Adrenal gland (tissue), 12 donors: ENCODE results near the gene DNAJC15. TPM values are rescaled to one million over a fixed set of nuclear protein-coding genes. Genes with fewer than 3 reads are reported as not detected.

Experiments
- DNase-seq, 7 donors: peaks; one replicate each; pipeline ENCODE4 v3.0.0-alpha.2; 2019 to 2020
- H3K27ac ChIP-seq, 5 donors: fragments of 200-600 bp; sonication (generic) in 4 of 5; 1 replicate in 3 of 5; 2 replicates in 2 of 5; pipeline versions ENCODE4 v1.5.1 to v1.8.0; 2016 to 2020; ENCODE audit warnings: mild to moderate bottlenecking in 1 of 5
- H3K27me3 ChIP-seq: fragments of 200-600 bp; 2 replicates; pipeline ENCODE4 v1.8.0; 2021
- H3K36me3 ChIP-seq, 2 donors: fragments of 200-600 bp; replicated peaks in 1 of 2; 1 replicate in 1 of 2; 2 replicates in 1 of 2; pipeline versions ENCODE4 v1.5.1 to v1.8.0; 2018 to 2022
- H3K4me1 ChIP-seq, 2 donors: fragments of 200-600 bp; replicated peaks in 1 of 2; 1 replicate in 1 of 2; 2 replicates in 1 of 2; pipeline versions ENCODE4 v1.5.1 to v1.8.0; 2018 to 2021
- H3K4me3 ChIP-seq, 4 donors: fragments of 200-600 bp; sonication (generic) in 3 of 4; one replicate each; pipeline ENCODE4 v1.5.1; 2016 to 2018
- H3K9me3 ChIP-seq, 3 donors: fragments of 200-600 bp; sonication (generic) in 1 of 3; replicated peaks in 1 of 3; 1 replicate in 2 of 3; 2 replicates in 1 of 3; pipeline versions ENCODE4 v1.5.1 to v1.8.0; 2016 to 2021
- CTCF ChIP-seq, 6 experiments: fragments of 450-650 bp in 4 of 6; fragments of 200-600 bp in 2 of 6; sonication (generic) in 1 of 6; IDR thresholded peaks; 1 replicate in 5 of 6; 2 replicates in 1 of 6; pipeline versions ENCODE4 v1.5.1 to v1.8.0; 2016 to 2021; ENCODE audit warnings: antibody characterized with exemption in 6 of 6, mild to moderate bottlenecking in 2 of 6, moderate library complexity in 1 of 6
- POLR2A ChIP-seq, 2 donors: fragments of 450-650 bp; IDR thresholded peaks; one replicate each; pipeline ENCODE4 v1.6.1; 2017; ENCODE audit warnings: antibody characterized with exemption in 2 of 2, mild to moderate bottlenecking in 2 of 2, moderate library complexity in 1 of 2
- WGBS, 4 donors: extraction: QIAGEN DNeasy Blood & Tissue Kit in 2 of 4; methylation state at CpG; one replicate each; pipeline versions ENCODE4 v1.1.5 to v1.1.7; 2013 to 2017; 5-methylcytosine and 5-hydroxymethylcytosine counted together
- intact Hi-C, 2 donors: fragments of 100-400 bp; cut with DNase I; formaldehyde crosslinking; loops; one replicate each; pipeline versions ENCODE4 v1.14.1 to v1.15.0; 2022 to 2023
- polyA plus RNA-seq, 3 donors: library from polyadenylated mRNA; stranded (reverse); fragments of 200-250 nt in 2 of 3; fragments of 350-450 nt in 1 of 3; fragmentation: Illumina TruSeq in 1 of 3; extraction: RNeasy Lipid Tissue Mini Kit (QIAGEN cat#74804) in 1 of 3; gene quantifications; one replicate each; pipeline ENCODE4 v1.2.3, GENCODE V29; 2013 to 2014
- total RNA-seq, 9 donors: library from RNA; depleted of rRNA in 4 of 9; stranded (reverse); fragments of >200 nt in 4 of 9; fragments of 120-200 nt in 1 of 9; fragmentation: NEBNext Ultra II Directional in 1 of 9; extraction: Animal tissue kit (Norgen Biotek cat#: 25700) in 1 of 9; gene quantifications; one replicate each; pipeline versions ENCODE4 v1.1.0 to v1.2.4, GENCODE V29; 2013 to 2023
- donor health status: healthy with polysubstance abuse.
- donor health status: Bipolar disorder and iron deficiency.
- donor health status: DM: yes; HTN: yes; CAD: no.
- donor health status: DM: no; HTN: no; CAD: no.
- donor health status: DM: no; HTN: no; CAD: no.
- donor health status: DM: yes; HTN: yes; CAD: no.

Gene DNAJC15
- total and polyA plus RNA-seq, 12 donors: 10.0 to 33.5 (median 17.5) TPM

- no peaks in the 10 kb centered on the region for H3K36me3 ChIP-seq
- intact Hi-C loops: no loop called here
- H3K9me3 ChIP-seq: no peaks in the 10 kb centered on the region
- no peak overlapping the region for H3K4me3 ChIP-seq
- no peaks in the 10 kb centered on the region for H3K27me3 ChIP-seq
- no peaks in the 10 kb centered on the region for H3K4me1 ChIP-seq
- no peak for DNase-seq
- no peak overlapping the region for H3K27ac ChIP-seq
- TF ChIP-seq CTCF (IDR thresholded peaks at IDR 0.05): no peak
- no peak for TF ChIP-seq POLR2A (IDR thresholded peaks at IDR 0.05)
- 86 to 97% (median 90%) methylated on average over 2 of the region's 2 CpGs for WGBS, 4 donors
Measured at GRCh38 chr13:42997381-42997780, 26.0 kb upstream of the DNAJC15 start.

- Histone ChIP-seq H3K27ac (no peak overlapping the region), H3K27me3 (no peaks in the 10 kb centered on the region), H3K36me3 (no peaks in the 10 kb centered on the region), H3K4me3 (no peak overlapping the region), H3K4me1 (no peaks in the 10 kb centered on the region), H3K9me3 (no peaks in the 10 kb centered on the region)
- 62 to 83% (median 69%) methylated on average over 2 of the region's 2 CpGs for WGBS, 4 donors
- no peak for DNase-seq
- TF ChIP-seq POLR2A (IDR thresholded peaks at IDR 0.05) (no peak), CTCF (IDR thresholded peaks at IDR 0.05) (no peak)
- intact Hi-C loops: no loop called here
Measured at GRCh38 chr13:42999491-42999890, 23.9 kb upstream of the DNAJC15 start.

- H3K4me3 ChIP-seq: no peak overlapping the region
- no peaks in the 10 kb centered on the region for H3K9me3 ChIP-seq
- H3K36me3 ChIP-seq: no peaks in the 10 kb centered on the region
- DNase-seq: no peak
- H3K4me1 ChIP-seq: peaks cover under 1 to 10% of the 10 kb centered on the region in 2 donors
- H3K27ac ChIP-seq: no peak overlapping the region
- H3K27me3 ChIP-seq: no peaks in the 10 kb centered on the region
- 63 to 73% (median 68%) methylated on average over 4 of the region's 4 CpGs for WGBS, 4 donors
- intact Hi-C loops: no loop called here
- TF ChIP-seq CTCF (IDR thresholded peaks at IDR 0.05): no peak
- no peak for TF ChIP-seq POLR2A (IDR thresholded peaks at IDR 0.05)
Measured at GRCh38 chr13:43000676-43001075, 22.7 kb upstream of the DNAJC15 start.

GRCh38 chr13:43002021-43002420, 21.4 kb upstream of the DNAJC15 start:
- Histone ChIP-seq H3K4me1 (peaks cover 7 to 17% of the 10 kb centered on the region in 2 donors), H3K9me3 (no peaks in the 10 kb centered on the region), H3K4me3 (no peak overlapping the region), H3K36me3 (no peaks in the 10 kb centered on the region), H3K27me3 (no peaks in the 10 kb centered on the region), H3K27ac (no peak overlapping the region)
- TF ChIP-seq CTCF (IDR thresholded peaks at IDR 0.05): no peak
- no peak for TF ChIP-seq POLR2A (IDR thresholded peaks at IDR 0.05)
- 89 to 99% (median 95%) methylated on average over 2 of the region's 2 CpGs for WGBS, 4 donors
- intact Hi-C loops: no loop called here
- no peak for DNase-seq
